CD8-positive, alpha-beta memory T cell (primary cell): ENCODE data around the gene BEND3. TPM values are rescaled to one million over a fixed set of nuclear protein-coding genes. Genes with fewer than 3 reads are reported as not detected.
"Not testable (repeated sequence)": the region's sequence is repeated elsewhere in the genome, so short reads cannot be mapped to it uniquely, and the experiment has no call there.

ENCODE experiments used
- CTCF ChIA-PET: fragments of 350-600 bp; sonication (Branson Sonifier 250); formaldehyde crosslinking; loops from one replicate; lab custom pipeline; 2021; ENCODE audit warnings: antibody characterized with exemption; lab: Charles Lee
- POLR2A ChIA-PET: fragments of 350-600 bp; sonication (Branson Sonifier 250); formaldehyde crosslinking; loops from one replicate; lab custom pipeline; 2021; ENCODE audit warnings: antibody characterized with exemption; lab: Charles Lee
- DNase-seq, 5 donors: peaks; one replicate each; pipeline versions ENCODE4 v3.0.0 to v3.0.0-alpha.2; 2020 to 2022; ENCODE audit warnings: mixed read lengths in 1 of 5
- H3K27ac ChIP-seq: one replicate; pipeline ENCODE4 v1.7.0; 2013; ENCODE audit warnings: low read depth, mild to moderate bottlenecking, low read length, moderate library complexity
- H3K27me3 ChIP-seq: 2 replicates; pipeline ENCODE4 v1.7.0; 2013; ENCODE audit warnings: low read length, mild to moderate bottlenecking; ENCODE audit not compliant: insufficient read depth, poor library complexity, severe bottlenecking
- H3K36me3 ChIP-seq: 2 replicates; pipeline ENCODE4 v1.7.0; 2013; ENCODE audit warnings: mild to moderate bottlenecking, low read length, moderate library complexity; ENCODE audit not compliant: insufficient read depth
- H3K4me1 ChIP-seq: 2 replicates; pipeline ENCODE4 v1.7.0; 2013; ENCODE audit warnings: mild to moderate bottlenecking, low read length, moderate library complexity; ENCODE audit not compliant: insufficient read depth
- H3K4me3 ChIP-seq: 2 replicates; pipeline ENCODE4 v1.7.0; 2013; ENCODE audit warnings: mild to moderate bottlenecking, low read length
- H3K9me3 ChIP-seq: 2 replicates; pipeline ENCODE4 v1.7.0; 2013; ENCODE audit warnings: mild to moderate bottlenecking, low read length
- H3K27ac Mint-ChIP-seq, 8 donors: one replicate each; pipeline ENCODE4 v1.8.0; 2020 to 2021; ENCODE audit warnings: mixed read lengths in 8 of 8, mild to moderate bottlenecking in 6 of 8, inconsistent platforms in 3 of 8, moderate library complexity in 3 of 8
- H3K27me3 Mint-ChIP-seq, 2 donors: one replicate each; pipeline ENCODE4 v1.8.0; 2020 to 2021; ENCODE audit warnings: mixed read lengths in 2 of 2, mild to moderate bottlenecking in 1 of 2, moderate library complexity in 1 of 2
- H3K36me3 Mint-ChIP-seq, 3 donors: one replicate each; pipeline ENCODE4 v1.8.0; 2020 to 2021; ENCODE audit warnings: mixed read lengths in 3 of 3, inconsistent platforms in 1 of 3, mild to moderate bottlenecking in 1 of 3
- H3K4me1 Mint-ChIP-seq, 3 donors: one replicate each; pipeline ENCODE4 v1.8.0; 2020 to 2021; ENCODE audit warnings: mixed read lengths in 3 of 3, inconsistent platforms in 1 of 3, mild to moderate bottlenecking in 1 of 3
- H3K4me3 Mint-ChIP-seq, 7 donors: one replicate each; pipeline ENCODE4 v1.8.0; 2020 to 2021; ENCODE audit warnings: mixed read lengths in 7 of 7, mild to moderate bottlenecking in 6 of 7, moderate library complexity in 4 of 7, inconsistent platforms in 2 of 7
- H3K9me3 Mint-ChIP-seq, 5 donors: one replicate each; pipeline ENCODE4 v1.8.0; 2020 to 2022; ENCODE audit warnings: mixed read lengths in 5 of 5, mild to moderate bottlenecking in 3 of 5, moderate library complexity in 2 of 5, inconsistent platforms in 1 of 5
- polyA plus RNA-seq: library from polyadenylated mRNA; unstranded; fragments of 300-500 nt; fragmentation: Illumina TruSeq; gene quantifications from one replicate; pipeline ENCODE4 v1.2.3, GENCODE V29; 2021
- total RNA-seq, 2 experiments: library from RNA; stranded (reverse); gene quantifications; one replicate each; pipeline ENCODE4 v1.2.3, GENCODE V29; 2021

Gene BEND3
- total and polyA plus RNA-seq, 3 experiments from 2014 or later = 0.38 to 7.6 (median 7.5) TPM

DNA sequence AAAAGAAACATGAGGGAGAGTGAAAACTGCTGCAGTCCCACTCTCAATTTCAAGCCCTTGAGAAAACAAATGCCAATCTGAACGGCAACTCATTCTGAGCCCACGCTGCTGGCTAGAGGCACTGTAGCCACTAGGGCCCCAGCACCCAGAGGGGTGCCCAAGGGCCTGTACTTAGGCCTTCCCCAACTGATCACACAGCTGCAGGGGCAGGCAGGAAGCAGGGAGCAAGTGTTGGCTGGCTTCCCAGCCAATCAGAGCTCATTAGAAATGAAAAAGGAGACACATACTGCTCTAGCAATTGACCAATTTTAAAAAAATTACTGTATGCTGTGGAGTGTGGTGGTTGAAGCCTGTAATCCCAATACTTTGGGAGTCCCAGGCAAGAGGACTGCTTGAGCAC, 3.7 kb upstream of the BEND3 start:
- Histone ChIP-seq H3K27me3 (no peaks in the 10 kb centered on the region), H3K4me1 (peaks cover 2% of the 10 kb centered on the region), H3K36me3 (no peaks in the 10 kb centered on the region), H3K9me3 (no peaks in the 10 kb centered on the region), H3K27ac (no peak overlapping the region), H3K4me3 (no peak overlapping the region)
- no peaks in the 10 kb centered on the region for H3K9me3 Mint-ChIP-seq
- peaks cover 0 to 2% (median 0%) of the 10 kb centered on the region in 3 donors for H3K36me3 Mint-ChIP-seq
- no peak overlapping the region for H3K27ac Mint-ChIP-seq
- H3K4me1 Mint-ChIP-seq = peaks cover 7 to 12% (median 10%) of the 10 kb centered on the region in 3 donors
- CTCF ChIA-PET = no interaction called here
- DNase-seq = no peak
- peaks cover 10 to 11% of the 10 kb centered on the region in 2 donors for H3K27me3 Mint-ChIP-seq
- POLR2A ChIA-PET = interaction anchor here (0.5 kb wide), 1 partner anchor 8 kb away, joined by 6 read pairs; no protein-coding TSS in a partner anchor
- no peak overlapping the region for H3K4me3 Mint-ChIP-seq

GRCh38 chr6:107118540-107118939, 3.2 kb upstream of the BEND3 start:
- Mint-ChIP-seq H3K27me3 (peaks cover 11% of the 10 kb centered on the region in 2 donors), H3K4me1 (peaks cover 12 to 16% (median 13%) of the 10 kb centered on the region in 3 donors)
- POLR2A ChIA-PET = interaction anchor here (0.5 kb wide), 1 partner anchor 8 kb away, joined by 6 read pairs; no protein-coding TSS in a partner anchor
- H3K4me3 Mint-ChIP-seq, H3K27me3 ChIP-seq, H3K4me1 ChIP-seq, DNase-seq, H3K4me3 ChIP-seq, H3K36me3 ChIP-seq, H3K9me3 Mint-ChIP-seq, H3K27ac Mint-ChIP-seq, CTCF ChIA-PET, H3K36me3 Mint-ChIP-seq, H3K9me3 ChIP-seq, H3K27ac ChIP-seq: not testable (repeated sequence)

DNA sequence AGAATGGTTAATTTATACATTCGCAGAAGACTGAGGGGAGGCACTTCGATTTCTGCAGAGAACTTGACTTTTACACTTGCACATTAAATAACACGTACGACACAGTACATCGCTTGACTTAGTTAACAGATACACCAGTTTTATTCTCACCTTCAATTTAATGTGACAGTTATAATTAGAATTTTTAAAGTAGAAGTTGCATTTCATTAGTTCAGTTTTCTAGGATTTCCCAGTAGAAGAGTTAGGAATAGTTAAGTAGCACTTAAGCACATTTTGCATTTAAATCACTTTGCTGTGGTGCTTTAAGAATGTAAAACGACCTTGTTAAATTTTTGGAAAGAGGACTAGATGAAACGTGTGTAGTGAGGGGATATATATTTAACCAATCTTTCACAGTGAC, 1.6 kb upstream of the BEND3 start:
- Mint-ChIP-seq H3K27me3 (peaks cover 11 to 12% of the 10 kb centered on the region in 2 donors), H3K27ac (peak overlapping the region in 1 of 8 donors; percentile 11), H3K9me3 (no peaks in the 10 kb centered on the region), H3K4me1 (peaks cover 13 to 18% (median 14%) of the 10 kb centered on the region in 3 donors), H3K36me3 (peaks cover 0 to 2% (median 0%) of the 10 kb centered on the region in 3 donors), H3K4me3 (peak overlapping the region in 6 of 7 donors; percentile 84 to 88 (median 86))
- Histone ChIP-seq H3K4me3 (no peak overlapping the region), H3K27me3 (no peaks in the 10 kb centered on the region), H3K9me3 (no peaks in the 10 kb centered on the region), H3K27ac (no peak overlapping the region), H3K36me3 (no peaks in the 10 kb centered on the region), H3K4me1 (peaks cover 7% of the 10 kb centered on the region)
- no peak for DNase-seq
- ChIA-PET CTCF (no interaction called here), POLR2A (no interaction called here)

DNA sequence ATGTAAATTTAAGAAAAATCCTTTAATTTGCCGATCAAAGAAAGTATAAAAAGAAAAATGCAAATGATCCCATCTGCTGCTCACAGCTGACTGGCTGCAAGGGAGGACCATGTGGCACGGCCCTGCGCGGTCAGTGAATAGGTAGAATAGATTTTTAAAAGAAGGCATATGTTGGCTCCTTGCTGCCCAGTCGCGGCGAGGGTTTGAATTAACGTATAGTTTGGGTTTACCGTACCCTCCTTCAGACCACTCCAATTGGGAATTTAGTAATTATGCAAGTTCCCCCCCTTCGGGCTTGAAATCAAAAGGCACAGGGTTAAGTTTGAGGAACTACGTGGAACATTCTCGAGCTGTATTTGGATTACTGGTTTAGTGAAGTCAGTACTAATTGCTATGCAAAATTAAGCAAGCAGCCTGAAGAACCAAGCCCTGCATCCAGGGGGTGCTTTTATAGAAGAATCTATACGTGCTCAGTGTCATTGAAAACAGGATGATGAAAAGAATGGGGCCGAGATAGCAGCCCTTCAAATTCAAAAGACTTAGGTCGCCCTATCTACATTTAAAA, 1.1 kb upstream of the BEND3 start:
- POLR2A ChIA-PET = no interaction called here
- Mint-ChIP-seq H3K4me3 (peak overlapping the region; percentile 82 to 88 (median 85)), H3K27me3 (peaks cover 11 to 12% of the 10 kb centered on the region in 2 donors), H3K9me3 (no peaks in the 10 kb centered on the region), H3K36me3 (peaks cover 0 to 2% (median 0%) of the 10 kb centered on the region in 3 donors), H3K27ac (peak overlapping the region in 2 of 8 donors; percentile 11 to 25), H3K4me1 (peaks cover 13 to 18% (median 14%) of the 10 kb centered on the region in 3 donors)
- peak in 1 of 5 donors; percentile 24 for DNase-seq
- no peaks in the 10 kb centered on the region for H3K36me3 ChIP-seq
- no peaks in the 10 kb centered on the region for H3K9me3 ChIP-seq
- peak overlapping the region; percentile 15 for H3K27ac ChIP-seq
- no peaks in the 10 kb centered on the region for H3K27me3 ChIP-seq
- peaks cover 7% of the 10 kb centered on the region for H3K4me1 ChIP-seq
- peak overlapping the region; percentile 55 for H3K4me3 ChIP-seq
- CTCF ChIA-PET = interaction anchor here (1.2 kb wide), 1 partner anchor 9 kb away, joined by 3 read pairs; no protein-coding TSS in a partner anchor

GRCh38 chr6:107115695-107116327, 496 bp upstream of the BEND3 start:
- Histone ChIP-seq H3K9me3 (no peaks in the 10 kb centered on the region), H3K4me1 (peaks cover 7% of the 10 kb centered on the region), H3K4me3 (peak overlapping the region; percentile 55), H3K27ac (peak overlapping the region; percentile 15), H3K36me3 (no peaks in the 10 kb centered on the region), H3K27me3 (no peaks in the 10 kb centered on the region)
- Mint-ChIP-seq H3K27ac (peak overlapping the region in 2 of 8 donors; percentile 11 to 25), H3K9me3 (no peaks in the 10 kb centered on the region), H3K4me1 (peaks cover 13 to 18% (median 14%) of the 10 kb centered on the region in 3 donors), H3K36me3 (peaks cover 0 to 2% (median 0%) of the 10 kb centered on the region in 3 donors), H3K27me3 (peaks cover 11 to 12% of the 10 kb centered on the region in 2 donors), H3K4me3 (peak overlapping the region; percentile 82 to 88 (median 85))
- CTCF ChIA-PET = interaction anchor here (1.2 kb wide), 1 partner anchor 9 kb away, joined by 3 read pairs; no protein-coding TSS in a partner anchor
- POLR2A ChIA-PET = interaction anchor here (0.5 kb wide), 1 partner anchor 342 kb away, joined by 5 read pairs; no protein-coding TSS in a partner anchor
- DNase-seq = peak in 2 of 5 donors; percentile 21 to 50

DNA sequence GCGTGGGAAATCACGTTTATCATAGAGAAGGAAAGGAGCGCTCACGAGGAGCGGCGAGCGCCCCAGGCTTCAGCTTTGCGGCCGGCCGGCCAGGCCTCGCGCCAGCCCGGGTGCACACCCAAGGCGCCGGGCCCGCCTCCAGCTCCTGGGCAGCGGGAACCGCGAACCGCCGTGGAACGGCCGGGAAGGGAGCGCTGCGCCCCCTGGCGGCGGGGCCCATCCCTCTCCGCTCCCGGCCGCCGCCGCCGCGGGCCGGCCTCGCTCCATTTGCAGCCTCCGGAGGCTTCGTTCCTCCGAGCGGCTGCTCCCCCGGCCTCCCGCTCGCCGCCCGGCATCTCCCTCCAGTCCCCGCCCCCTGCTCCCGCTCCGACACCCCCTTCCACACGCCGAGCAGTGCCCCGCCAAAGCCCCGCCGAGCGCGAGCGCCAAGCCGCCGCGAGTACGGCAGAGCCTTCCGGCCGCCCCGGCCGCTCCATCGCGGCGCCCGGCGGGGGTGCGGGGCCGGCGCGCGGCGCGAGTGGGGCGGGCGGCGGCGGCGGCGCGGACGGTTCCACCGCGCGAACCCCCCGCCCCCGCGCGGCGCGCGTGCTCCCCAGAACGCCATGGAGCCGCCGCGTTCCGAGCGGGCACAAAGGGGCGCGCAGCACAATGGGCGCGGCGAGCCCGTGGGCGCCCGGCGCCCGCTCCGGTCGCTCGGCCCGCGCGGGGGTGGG, 946 bp downstream of the BEND3 start:
- Mint-ChIP-seq H3K4me3 (peak overlapping the region; percentile 77 to 92 (median 82)), H3K27me3 (peaks cover 11 to 12% of the 10 kb centered on the region in 2 donors)
- H3K4me1 ChIP-seq = peaks cover 7% of the 10 kb centered on the region

GRCh38 chr6:107110200-107110599, 5.1 kb downstream of the BEND3 start:
- no peaks in the 10 kb centered on the region for H3K27me3 ChIP-seq
- H3K27me3 Mint-ChIP-seq = peaks cover 0 to 2% of the 10 kb centered on the region in 2 donors
- peaks cover 4 to 7% (median 7%) of the 10 kb centered on the region in 3 donors for H3K4me1 Mint-ChIP-seq
- no peaks in the 10 kb centered on the region for H3K9me3 ChIP-seq
- H3K36me3 ChIP-seq = no peaks in the 10 kb centered on the region
- no peak overlapping the region for H3K27ac Mint-ChIP-seq
- no peak overlapping the region for H3K27ac ChIP-seq
- no peak for DNase-seq
- CTCF ChIA-PET = no interaction called here
- peaks cover 0 to 1% (median 0%) of the 10 kb centered on the region in 3 donors for H3K36me3 Mint-ChIP-seq
- H3K9me3 Mint-ChIP-seq = no peaks in the 10 kb centered on the region
- no peak overlapping the region for H3K4me3 ChIP-seq
- H3K4me1 ChIP-seq = peaks cover 7% of the 10 kb centered on the region
- POLR2A ChIA-PET = no interaction called here
- peak overlapping the region in 1 of 7 donors; percentile 66 for H3K4me3 Mint-ChIP-seq

More for the DNA sequence above, 946 bp downstream of the BEND3 start:
- DNase-seq = peak; percentile 57 to 67 (median 66)
- no peaks in the 10 kb centered on the region for H3K9me3 Mint-ChIP-seq
- H3K4me1 Mint-ChIP-seq = peaks cover 13 to 18% (median 14%) of the 10 kb centered on the region in 3 donors
- Histone ChIP-seq H3K36me3 (no peaks in the 10 kb centered on the region), H3K4me3 (peak overlapping the region; percentile 58), H3K27me3 (no peaks in the 10 kb centered on the region), H3K27ac (no peak overlapping the region), H3K9me3 (no peaks in the 10 kb centered on the region)
- peaks cover 0 to 2% (median 1%) of the 10 kb centered on the region in 3 donors for H3K36me3 Mint-ChIP-seq
- CTCF ChIA-PET = interaction anchor here (0.6 to 2.2 kb wide), 19 partner anchors 8 to 789 kb away, joined by 3 to 17 read pairs (median 3); partner anchors contain the start of genes ATG5 and MTRES1
- POLR2A ChIA-PET = interaction anchor here (1.3 kb wide), 1 partner anchor 789 kb away, joined by 4 read pairs; the partner anchor contains the start of gene ATG5
- H3K27ac Mint-ChIP-seq = no peak overlapping the region
